Nucleus accumbens (tissue), 56 donors: ENCODE data around the gene EFCAB9.

Experiments used
- DNase-seq, 56 donors: peaks; one replicate each; lab custom pipeline; 2025; lab: John Stamatoyannopoulos, UW

EFCAB9 gene

DNA sequence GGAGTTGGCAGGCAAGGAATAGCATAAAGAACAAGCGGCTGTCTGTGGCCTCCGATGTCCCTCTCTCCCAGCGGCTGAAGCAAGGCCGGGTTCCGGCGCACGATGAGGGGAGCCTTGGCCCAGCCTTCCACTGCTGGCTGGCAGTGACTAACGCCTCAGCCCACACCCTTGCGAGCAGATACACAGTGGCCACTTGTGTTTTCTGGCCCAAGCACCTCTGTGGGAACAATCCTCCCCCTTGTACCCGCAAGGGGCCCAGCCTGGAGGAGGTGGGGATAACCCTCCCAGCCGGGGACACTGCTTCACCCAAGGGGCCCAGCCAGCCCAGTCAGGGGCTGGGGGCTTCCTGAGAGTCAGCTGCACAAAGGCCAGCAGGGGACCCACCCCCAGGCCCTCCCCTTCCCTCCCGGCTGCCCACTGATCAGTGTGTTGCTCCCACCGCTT, 29.2 kb upstream of the EFCAB9 start:
- DNase-seq, result peak in 44 of 56 donors; percentile 18 to 74 (median 48)

DNA sequence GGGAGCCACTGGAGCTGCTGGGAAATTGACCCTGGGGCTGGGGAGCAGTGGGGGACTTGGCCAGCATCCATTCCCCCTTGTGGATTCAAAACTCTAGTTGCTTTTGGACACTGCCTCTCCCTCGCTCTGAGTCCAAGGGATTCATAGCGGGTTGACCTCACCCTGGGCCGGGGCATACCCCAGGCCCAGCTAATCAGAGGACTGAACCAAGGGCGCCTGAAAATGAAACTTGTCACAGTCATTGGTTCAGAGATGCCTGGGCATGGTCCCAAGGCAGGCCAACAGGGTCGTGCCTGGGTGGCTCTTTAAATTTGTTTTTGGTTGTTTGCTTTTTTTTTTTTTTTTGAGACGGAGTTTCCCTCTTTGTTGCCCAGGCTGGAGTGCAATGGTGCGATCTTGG, 28.5 kb upstream of the EFCAB9 start:
- no peak for DNase-seq

DNA sequence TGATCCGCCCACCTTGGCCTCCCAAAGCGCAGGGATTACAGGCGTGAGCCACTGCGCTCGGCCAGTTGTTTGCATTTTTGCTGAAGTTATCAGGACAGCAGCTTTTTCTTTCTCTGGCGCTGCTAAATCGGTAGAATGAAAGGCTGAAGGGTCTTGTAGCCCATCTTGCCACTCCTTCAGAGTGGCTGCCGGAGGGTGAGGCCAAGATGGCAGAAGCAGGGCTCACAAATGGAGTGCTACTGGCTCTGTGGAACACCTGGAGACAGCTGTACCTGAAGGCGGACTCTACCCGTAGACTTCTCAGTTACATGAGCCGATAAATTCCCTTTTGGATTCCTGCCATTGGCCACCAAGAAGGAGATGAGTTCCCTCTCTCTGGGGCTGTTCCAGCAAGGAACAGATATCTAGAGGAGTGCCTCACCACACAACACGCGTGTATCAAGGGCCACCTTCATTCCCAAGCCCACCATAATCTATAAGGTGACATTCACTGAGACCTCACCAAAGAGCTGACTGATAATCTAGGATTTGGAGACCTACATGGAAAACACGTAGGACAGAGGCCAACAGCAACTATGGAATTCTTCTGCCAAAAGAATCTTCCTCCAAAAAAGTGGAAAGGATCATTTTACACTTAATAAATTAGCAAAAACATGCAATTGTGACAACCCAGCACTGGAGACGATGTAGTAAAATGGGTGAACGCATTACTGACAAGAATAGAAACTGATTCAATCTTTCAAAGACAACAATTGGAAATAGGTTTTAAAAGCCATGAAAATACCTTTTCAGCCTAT, 27.7 kb upstream of the EFCAB9 start:
- DNase-seq, result no peak

DNA sequence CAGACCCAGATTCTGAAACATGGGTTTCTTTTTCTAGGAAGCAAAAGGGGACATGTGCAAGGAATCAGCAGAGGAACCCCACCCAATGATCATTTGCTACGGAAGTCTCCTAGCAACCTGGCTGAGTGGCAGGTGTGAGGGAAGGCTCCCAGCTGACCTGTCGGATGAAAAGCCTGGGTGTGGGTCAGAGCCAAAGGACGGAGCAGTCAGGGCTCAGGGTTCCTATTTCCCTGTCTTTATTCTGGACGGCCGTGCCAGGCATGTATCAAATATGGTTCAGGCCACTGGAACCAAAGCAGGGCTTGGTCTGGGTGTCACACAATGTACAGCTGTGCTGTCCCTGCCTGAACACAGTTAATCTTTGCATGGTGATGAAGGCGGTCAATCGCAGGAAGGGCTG, 26.1 kb upstream of the EFCAB9 start:
- DNase-seq, result no peak

DNA sequence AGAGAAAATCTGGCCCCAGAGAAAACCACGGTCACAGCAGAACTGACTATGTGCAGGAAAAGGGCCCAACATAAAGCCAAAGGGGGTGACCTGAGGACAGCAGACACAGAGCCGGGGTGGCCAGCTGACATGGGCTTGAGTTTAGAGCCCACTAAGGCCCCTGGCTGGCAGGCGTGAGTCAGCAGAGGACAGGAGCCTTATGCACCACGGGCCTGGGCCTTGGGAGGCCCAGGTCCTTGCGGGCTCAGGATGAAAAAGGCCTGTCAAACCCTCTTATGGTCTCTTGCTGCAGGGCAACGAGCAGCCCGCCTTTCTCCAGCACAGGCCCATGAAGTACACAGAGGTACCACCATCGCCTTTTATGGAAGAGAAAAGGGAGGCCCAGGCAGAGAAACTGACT, 25.7 kb upstream of the EFCAB9 start:
- no peak for DNase-seq

DNA sequence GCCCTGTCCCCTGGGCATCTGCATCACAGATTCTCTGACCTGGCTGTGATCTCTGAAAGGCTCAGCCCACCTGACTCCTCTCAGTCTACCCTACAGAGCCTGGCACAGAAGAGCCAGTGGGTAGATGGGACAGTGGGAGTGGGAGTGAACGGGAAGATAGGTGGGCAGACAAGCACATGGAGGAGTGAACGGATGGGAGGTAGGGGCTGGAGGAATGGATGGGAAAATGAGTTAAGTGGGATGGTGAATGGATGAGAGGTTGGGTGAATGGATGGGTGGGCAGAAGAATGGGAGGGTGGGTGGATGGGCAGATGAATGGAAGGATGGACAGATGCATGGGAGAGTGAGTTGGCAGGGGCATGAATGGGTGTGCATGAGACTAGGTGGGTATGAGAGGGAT, 24.8 kb upstream of the EFCAB9 start:
- DNase-seq, result no peak

DNA sequence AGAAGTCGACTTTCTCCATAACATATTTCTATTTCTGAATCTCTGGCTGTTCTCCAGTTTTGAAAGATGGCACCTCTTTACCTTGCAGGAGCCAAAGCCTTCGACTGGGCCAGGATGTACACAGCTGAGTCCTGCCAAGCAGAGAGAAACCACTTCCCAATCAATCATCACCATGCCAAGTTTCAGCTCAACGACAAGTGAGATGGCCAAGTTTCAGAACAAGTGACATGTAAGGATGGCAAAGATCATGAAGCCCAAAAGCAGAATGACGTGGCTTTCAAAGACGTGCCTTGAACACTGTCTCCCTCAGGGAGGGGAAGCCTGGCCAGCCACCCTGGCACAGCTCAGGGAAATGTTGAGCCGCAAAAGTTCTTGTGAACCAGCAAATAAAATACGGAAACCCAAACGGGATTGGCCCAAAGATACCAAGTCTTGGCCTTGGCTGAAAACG, 23.7 kb upstream of the EFCAB9 start:
- peak in 1 of 56 donors; percentile 14 for DNase-seq

DNA sequence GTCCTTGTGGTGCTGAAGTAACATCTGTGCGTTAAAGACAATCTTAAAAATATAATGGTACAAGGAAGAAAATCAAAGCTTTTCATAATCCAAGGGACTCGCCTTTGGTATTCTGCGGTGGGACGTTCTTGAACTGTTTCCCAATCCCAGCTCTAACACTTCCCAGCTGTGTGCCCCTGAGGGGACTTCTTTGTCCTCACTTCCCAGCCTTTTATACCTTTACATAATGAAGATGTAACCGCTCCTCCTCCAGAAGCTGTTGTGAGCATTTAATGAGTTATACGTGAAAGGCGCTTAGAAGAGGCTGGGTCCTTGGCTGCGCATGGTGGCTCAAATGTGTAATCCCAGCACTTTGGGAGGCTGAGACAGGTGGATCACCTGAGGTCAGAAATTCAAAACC, 22.9 kb upstream of the EFCAB9 start:
- DNase-seq, result no peak

DNA sequence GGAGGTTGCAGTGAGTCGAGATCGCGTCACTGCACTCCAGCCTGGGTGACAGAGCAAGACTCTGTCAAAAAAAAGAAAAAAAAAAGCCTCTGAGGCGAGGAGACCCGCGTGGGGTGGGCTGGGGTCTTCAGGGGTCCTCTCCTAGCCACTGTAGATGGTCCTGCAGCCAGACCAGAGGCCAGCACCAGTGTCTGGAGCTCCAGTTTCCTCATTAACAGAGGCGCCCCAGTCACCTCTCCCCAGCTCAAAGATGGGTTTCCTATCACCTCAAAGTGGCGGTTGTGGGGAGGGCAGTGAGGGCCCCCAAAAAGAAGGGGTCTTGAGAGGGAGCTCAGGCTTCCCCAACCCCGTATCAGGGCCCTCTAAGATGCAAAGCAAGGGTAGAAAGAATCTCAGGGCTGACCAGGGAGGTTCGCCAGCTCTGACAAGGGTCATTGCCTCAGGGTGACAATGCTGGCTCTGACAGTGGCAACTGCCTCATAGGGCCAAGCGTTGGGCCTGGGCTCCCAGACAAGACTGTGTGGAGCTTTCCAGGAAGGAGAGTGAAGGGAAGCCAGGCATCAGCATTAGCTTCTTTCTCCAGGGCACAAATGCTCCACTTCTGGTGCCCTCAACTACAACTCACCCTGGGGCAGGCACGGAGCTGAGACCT, 20.9 kb upstream of the EFCAB9 start:
- peak in 37 of 56 donors; percentile 16 to 74 (median 44) for DNase-seq

DNA sequence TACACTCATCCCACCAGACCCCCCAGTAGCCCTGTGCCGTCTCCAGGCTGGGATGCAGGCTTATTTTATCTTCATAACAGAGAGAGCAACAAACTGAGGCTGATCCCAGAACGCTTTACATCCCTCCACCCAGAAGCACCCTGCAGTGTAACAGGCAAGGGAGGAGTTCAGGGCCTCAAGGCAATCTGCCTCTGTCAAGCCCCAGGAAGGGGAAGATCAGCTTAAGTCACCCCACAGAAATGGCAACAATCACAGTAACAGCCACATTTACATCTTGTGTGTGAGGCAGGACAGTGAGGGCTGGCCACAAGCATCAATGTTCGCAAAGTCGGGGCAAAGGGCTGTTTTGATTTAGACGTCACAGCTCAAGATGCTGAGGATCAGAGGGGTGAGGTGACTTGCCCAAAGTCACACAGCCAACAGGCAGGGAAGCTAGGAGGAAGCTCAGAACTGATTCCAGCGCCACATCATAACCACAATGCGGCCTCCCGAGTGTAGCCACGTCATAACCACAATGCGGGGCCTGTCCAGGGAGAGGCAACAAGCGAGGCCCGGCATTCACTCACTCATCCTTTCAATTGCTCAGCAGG, 20.3 kb upstream of the EFCAB9 start:
- DNase-seq, result no peak

DNA sequence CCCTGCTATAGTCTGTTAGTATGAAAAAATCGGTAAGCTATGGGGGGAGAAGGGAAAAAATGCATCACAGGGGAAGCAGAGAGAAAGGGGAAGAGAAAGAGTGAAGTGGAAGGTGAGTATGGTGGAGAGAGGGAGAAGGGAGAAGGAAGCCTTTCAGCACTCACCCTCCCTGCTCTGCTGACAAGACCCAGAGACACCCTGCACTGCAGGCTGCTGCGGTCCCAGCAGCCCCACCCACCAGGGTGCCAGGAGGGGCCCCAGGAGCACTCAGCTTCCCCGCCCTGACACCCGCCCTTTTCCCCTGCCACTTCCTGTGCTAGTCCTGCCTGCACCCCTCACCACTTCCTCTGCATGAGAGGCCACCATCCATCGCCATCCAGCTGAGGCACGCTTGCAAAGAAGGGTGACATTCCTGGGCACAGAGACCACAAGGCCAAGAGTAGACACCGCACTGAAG, 18.7 kb upstream of the EFCAB9 start:
- DNase-seq, result peak in 9 of 56 donors; percentile 7 to 31 (median 20)

DNA sequence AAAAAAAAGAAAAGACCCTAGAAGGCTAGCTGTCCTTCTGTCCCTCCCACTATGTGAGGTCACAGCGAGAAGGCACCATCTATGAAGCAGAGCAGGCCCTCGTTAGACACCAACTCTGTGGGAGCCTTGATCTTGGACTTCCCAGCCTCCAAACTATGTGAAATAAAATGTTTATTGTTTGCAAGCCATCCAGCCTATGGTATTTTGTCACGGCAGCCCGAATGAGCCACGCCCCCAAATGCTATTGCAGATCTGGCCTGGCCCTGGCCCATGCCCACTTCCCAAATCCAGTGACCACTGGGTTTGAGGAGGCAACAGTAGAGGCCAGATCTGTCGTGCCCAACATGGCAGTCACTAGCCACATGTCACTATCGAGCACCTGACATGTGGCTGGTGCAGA, 16.8 kb upstream of the EFCAB9 start:
- no peak for DNase-seq

DNA sequence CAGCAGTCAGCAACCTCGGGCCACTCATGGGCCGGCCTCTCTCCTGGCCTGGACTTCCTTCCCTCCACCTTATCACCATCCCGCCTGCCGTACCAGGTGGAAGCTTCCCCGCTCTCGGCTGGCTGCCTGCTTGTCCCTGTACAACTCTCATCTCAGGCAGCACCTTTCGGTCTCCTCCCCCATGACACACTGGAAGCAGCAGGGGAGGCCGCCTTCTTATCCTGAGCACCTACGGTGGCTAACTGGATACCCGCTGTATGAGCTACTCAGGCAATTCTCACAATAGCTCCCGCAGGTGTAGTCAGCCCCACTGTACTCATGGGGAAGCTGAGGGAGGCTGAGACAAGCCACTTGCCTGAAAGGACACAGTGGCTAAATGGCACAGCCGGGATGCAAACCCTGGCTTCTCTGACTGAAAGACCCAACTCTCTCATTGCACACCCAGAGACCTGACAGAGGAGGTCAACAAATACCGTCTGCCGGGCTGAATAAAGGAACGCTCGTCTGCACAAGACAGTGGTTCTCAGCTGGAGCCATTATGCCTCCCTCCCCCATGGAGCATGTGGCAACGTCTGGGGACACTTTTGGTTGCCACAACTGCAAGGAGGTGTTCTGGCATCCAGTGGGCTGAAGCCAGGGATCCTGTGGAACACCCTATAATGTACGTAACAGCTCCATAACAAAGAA, 15.5 kb upstream of the EFCAB9 start:
- DNase-seq, result no peak

DNA sequence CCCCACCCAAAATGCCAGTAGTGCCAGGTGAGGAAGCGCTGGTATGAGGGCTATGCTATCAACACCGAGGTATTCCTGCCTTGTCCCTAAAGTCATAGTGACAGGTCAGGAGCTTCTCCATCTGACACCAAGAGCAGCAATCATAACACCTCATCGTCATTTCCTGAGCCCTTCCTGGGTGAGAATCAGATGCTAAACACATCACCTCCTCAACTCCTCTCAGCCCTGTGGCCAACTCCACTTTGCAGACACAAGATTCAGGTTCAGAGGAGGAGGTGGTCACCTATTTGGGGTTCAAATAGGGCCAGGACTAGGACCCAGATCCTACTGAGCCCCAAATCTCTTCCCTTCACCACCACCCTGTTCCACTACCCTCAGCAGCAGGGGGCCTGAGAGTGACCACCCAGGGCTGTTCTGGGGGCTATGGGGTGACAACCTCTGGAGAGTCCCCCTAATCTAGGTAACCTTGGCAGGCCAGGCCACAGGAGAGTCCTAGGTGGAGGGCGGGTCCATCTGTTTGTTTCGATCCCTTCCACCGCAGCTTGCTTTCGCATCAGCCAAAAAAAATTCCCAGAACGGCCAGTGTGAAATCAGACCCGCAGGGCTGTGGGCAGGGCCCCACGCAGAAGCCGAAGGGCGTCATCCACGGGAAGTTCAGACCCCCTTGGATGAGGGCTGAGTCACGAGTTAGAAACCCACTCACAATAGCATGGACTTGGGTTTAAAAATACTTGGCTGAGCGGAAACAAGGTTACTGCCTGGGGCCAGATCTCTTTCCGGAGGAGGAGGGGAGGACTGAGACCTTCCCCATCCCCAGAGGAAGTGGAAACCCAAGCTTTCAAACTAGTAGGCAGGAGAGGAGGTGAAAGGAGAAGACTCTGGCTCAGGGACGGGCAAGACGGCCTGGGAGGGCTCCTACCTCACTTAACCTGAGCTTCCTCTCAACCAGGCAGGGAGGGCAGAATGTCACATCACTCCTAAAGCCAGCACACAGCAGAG, 14.7 kb upstream of the EFCAB9 start:
- DNase-seq, result peak in 2 of 56 donors; percentile 10 to 18

DNA sequence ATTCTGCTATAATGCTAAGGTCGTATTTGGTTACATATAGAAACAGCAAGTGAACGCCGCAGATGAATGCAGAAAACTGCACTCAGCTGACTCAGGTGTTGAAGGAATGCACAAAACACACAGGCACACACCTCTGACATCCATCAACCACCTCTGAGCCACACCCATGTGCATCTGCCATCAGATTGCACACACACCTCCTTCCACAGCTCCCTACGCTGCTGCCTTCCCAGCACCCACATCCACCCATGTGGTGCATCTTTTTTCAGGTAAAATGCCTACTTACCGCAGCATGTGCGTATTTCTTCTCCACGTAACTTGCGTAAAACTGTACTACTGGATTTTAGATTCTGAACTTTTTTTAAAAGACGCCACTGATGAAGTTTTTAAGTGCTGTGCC, 13.0 kb upstream of the EFCAB9 start:
- DNase-seq, result peak in 22 of 56 donors; percentile 16 to 71 (median 43)

DNA sequence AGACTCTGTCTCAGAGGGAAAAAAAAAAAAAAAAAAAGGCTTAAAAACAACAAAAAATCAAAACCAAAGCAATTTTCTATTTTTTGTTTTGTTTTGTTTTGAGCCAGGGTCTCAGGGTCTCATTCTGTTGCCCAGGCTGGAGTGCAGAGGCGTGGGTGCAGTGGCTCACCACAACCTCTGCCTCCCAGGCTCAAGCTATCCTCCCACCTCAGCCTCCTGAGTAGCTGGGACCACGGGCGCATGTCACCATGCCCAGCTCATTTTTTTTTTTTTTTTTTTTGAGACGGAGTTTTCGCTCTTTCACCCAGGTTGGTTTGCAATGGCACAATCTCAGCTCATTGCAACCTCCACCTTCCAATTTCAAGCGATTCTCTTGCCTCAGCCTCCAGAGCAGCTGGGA, 11.7 kb upstream of the EFCAB9 start:
- DNase-seq, result no peak

DNA sequence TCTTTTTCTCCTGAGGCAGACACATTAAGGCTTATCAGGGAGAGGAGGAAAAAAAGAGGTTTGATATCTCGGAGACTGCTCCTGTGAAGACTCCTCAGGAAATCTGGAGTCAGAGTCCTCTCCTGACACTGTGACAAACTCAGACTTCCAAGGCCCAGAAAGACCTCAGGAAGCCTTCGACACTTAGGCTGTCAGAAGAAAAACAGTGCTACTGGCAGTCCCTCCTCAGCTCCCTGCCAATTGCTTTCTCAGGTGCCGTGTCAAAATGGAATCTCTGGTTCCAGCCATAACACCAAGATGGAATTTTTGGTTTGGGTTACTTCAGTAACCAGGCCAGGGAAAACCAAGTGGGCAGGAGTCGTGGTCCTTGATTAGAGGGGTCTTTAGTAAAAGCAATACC, 10.1 kb upstream of the EFCAB9 start:
- no peak for DNase-seq

DNA sequence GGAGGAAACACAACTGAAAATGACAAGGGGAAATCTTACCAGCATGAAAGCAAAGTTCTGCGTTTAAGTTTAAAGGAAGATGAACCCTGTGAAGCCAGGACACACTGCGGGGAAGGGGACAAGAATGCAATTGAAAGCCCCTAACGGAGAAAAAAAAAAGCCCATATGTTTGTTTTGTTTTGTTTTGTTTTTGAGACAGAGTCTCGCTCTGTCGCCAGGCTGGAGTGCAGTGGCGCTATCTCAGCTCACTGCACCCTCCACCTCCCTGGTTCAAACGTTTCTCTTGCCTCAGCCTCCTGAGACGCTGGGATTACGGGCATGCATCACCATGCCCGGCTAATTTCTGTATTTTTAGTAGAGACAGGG, 8.9 kb upstream of the EFCAB9 start:
- DNase-seq, result no peak

DNA sequence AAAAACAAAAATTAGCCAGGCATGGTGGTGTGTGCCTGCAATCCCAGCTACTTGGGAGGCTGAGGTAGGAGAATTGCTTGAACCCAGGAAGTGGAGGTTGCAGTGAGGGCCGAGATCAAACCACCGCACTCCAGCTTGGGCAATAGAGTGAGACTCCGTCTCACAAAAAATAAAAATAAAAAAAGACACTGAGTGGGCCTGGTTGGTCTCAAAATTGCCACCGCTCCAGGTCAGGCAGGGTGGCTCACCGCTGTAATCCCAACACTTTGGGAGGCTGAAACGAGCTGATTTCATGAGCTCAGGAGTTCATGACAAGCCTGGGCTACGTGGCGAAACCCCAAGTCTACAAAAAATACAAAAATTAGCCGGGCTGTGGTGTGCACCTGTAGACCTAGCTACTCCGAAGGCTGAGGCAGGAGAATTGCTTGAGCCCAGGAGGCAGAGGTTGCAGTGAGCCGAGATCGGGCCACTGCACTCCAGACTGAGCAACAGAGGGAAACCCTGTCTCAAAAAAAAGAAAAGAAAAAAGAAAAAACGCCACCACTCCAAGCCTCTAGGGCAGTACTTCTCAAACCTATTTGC, 7.8 kb upstream of the EFCAB9 start:
- no peak for DNase-seq
